GM20000 (cell line): ENCODE results near the gene OSBPL10.

ENCODE experiments used
- DNase-seq: peaks from one replicate; pipeline ENCODE4 v3.0.0; 2012; ENCODE audit warnings: low spot score
- TF ChIP-seq, protein P1 (sequence below): IDR thresholded peaks from 2 replicates; pipeline ENCODE4 v1.5.1; 2012; ENCODE audit warnings: mild to moderate bottlenecking, control low read depth; ENCODE audit errors: extremely low read depth, missing control alignments

The OSBPL10 gene

DNA sequence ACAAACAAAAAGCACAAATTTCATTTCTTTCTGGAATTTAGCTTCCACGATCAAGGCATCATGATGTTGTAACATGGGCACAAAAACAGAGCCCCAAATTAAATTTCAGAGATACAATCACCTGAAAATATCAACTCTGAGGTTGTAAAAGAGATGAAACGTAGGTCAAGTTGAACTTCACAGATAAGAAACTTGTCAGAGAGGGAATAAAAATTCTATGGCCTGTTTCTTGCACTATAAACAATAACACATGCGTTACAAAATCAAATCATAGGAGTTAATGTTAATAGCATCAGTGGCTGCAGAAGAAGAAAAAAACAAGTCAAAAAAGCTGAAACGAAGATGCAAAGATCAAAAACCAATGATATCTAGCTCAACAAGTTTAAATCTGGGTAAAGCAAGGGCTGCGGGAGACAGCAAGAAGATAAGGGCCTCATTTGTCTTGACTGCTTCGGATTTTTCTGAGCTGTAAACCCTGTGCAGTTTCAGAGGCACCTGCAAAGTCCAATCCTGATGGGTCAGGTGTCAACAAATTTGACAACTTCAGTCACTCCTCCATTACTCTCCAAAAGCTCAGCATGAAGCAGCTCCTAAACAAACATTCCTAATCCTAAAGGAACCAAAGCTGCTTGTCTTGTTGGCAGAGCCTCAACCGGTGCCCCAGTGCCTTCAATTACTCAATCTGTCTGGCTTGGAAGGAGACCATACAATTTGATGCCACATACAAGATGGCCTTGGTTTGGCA is 228.6 kb downstream of the OSBPL10 start:
- TF ChIP-seq, protein P1, sequence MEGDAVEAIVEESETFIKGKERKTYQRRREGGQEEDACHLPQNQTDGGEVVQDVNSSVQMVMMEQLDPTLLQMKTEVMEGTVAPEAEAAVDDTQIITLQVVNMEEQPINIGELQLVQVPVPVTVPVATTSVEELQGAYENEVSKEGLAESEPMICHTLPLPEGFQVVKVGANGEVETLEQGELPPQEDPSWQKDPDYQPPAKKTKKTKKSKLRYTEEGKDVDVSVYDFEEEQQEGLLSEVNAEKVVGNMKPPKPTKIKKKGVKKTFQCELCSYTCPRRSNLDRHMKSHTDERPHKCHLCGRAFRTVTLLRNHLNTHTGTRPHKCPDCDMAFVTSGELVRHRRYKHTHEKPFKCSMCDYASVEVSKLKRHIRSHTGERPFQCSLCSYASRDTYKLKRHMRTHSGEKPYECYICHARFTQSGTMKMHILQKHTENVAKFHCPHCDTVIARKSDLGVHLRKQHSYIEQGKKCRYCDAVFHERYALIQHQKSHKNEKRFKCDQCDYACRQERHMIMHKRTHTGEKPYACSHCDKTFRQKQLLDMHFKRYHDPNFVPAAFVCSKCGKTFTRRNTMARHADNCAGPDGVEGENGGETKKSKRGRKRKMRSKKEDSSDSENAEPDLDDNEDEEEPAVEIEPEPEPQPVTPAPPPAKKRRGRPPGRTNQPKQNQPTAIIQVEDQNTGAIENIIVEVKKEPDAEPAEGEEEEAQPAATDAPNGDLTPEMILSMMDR = no peak
- DNase-seq = no peak

DNA sequence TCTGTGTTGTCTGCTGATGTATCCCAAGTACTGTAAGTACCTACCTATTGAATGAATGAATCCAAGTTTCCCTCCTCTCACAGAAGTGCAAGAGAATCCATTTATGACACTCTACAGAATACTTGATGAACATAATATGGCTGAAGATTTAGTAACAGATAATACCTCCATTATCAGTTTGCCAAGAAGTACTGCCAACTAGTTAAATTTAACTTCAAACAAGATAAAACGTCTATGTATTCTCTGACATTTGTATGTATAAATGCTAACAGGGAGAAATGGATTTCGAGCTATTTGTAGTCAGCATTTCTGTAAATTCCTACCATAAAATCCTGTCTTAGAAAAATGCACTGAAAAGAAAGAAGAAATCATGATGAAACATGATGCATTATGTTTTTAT is 230.7 kb downstream of the OSBPL10 start:
- DNase-seq = no peak
- TF ChIP-seq, protein P1 = no peak

DNA sequence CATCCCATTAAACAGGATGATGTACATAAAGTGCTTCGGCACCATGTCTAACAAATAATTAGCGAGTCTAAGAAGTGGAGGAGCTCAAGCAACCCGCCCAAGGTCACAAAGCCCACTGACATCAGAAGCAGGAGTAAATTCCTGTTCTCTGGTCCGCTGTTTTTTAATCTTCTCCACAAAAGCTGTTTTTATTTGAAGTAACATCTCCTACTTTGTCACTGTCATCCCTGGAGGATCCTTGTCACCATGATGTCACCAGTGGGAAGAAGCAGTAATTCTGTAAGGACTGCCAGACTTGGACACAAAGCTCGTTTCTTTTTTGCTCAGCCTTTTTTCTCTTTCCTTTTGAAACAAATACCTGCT is 232.1 kb downstream of the OSBPL10 start:
- TF ChIP-seq, protein P1 = no peak
- DNase-seq = no peak

DNA sequence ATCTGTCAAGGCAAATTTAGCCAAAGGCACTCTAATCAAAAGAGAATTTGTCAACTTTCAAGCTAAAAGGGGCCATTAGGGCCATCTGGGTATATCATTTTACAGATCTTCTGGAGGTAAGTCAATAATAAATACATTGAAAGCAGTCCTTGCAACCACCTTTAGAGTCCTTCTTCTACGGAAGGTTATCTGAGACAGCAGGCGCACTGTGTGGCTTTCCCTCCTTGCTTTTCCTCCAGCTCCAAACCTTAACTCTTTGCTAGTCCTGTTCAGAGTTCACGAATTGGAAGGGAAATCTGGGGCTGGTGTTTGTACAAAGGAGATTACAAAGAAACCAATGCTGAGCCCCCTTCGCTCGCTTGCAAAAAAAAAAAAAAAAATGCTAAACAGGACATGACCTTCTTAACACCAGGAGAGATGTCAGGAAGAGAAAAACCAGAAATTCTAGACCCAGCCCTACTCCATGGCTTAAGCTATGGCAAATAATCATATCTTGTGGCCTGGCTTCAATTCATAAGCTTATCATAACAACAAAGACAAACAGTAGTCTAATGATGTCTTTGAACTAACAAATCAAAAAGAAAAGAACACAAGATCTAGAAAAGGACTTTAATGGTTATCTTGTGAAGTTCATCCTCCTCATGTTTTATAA is 232.7 kb downstream of the OSBPL10 start:
- no peak for DNase-seq
- TF ChIP-seq, protein P1 = no peak

DNA sequence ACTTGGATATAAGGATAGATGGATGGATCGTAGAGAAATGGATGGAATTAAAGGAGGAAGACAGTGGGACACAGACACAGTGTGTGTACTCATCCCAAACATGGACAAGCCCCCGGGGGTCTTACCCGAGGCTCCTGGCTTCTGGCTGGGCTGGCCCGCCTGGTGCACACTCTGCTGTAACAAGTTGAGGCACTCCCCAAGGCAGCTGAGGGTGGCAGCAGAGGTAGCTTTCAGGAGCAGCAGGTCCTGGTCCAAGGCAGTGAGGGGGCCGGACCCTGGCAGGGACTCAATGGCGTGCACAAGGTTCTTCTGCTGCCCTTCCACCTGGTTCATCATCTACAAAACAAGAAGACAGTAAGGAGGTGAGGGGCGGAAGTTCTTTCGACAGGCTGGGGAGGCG is 233.3 kb downstream of the OSBPL10 start:
- no peak for DNase-seq
- TF ChIP-seq, protein P1 = no peak

DNA sequence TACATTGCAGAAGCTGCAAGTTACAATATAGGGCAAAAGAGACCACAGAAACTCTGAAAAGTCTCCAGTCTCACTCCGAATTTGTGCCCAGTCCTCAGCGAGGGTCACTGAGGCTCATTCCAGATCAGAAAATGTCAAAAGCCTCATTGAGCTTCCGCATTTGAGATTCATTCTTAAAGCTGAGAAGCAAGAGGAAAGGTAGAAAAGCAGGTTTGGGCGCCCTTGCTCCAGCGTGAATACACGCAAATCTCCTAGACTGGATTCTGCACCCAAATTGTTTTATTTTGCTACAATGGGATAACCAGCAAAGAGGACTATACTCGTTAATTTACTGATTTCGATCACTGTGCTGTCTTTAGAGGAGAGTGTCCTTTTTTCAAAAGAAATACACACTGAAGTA is 236.1 kb downstream of the OSBPL10 start:
- no peak for DNase-seq
- TF ChIP-seq, protein P1 = no peak

DNA sequence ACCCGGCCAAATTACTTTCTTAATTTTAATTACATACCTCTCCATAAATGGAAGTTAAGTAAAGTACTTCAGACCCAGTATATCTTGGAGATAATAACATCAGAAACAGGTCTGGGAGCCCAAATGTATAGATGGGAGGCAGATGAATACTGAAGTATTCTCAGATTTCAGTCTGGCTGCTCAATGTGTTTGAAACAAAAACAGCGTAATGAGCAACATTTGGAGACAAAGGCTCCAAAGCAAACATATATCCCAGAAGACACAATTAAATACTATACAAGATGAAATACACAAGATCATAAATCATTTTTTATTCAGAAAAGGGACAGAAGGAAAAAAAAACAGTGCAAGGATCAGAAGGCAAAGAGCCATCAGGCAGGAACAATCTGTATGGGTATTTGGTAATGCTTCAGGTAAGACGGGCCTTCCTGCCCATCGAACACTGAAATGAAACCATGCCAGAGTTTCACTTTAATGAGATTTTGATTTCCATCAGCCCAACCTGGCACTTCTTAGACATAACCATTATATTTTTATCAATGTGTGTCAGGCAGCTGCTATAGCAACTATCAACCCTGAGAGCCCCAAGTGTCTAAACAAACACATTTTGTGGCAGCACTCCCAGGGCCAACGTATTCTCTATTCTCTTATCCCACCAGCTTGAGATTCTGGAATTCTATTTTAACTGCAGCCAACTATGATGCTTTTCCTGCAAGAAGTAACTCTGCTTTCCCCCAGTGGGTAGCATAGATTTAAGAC is 237.6 kb downstream of the OSBPL10 start:
- TF ChIP-seq, protein P1 = no peak
- DNase-seq = no peak
